CD1c-positive myeloid dendritic cell (primary cell): ENCODE data around the gene ATP2B2.

Source experiments
- DNase-seq: peaks from one replicate; pipeline ENCODE4 v3.0.0-alpha.2; 2016; ENCODE audit errors: extremely low spot score

Gene ATP2B2

GRCh38 chr3:10363935-10364334, 141.5 kb downstream of the ATP2B2 start:
- no peak for DNase-seq

DNA sequence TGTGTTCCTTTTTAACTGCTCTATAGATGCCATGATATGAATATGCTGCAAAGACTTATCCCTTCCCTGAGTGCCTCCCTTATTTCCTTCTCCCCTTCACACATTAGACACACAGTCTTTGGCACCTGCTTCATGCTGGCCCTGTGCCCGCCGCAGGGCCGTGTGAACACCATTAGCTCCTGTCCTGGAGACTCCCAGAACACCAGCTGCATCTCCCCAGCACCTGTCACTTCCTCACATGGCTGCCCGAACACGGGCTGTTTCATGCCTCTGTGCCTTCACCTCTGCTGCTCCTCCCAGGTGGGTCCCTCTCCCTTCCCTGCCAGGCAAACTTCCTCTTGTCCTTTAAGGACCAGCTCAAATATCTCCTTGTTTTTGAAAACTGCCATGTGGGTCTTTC, 144.0 kb downstream of the ATP2B2 start:
- DNase-seq, result no peak

GRCh38 chr3:10360478-10360877, 144.9 kb downstream of the ATP2B2 start:
- DNase-seq, result no peak

GRCh38 chr3:10359761-10360161, 145.6 kb downstream of the ATP2B2 start:
- DNase-seq, result no peak

GRCh38 chr3:10358309-10358980, 146.9 kb downstream of the ATP2B2 start:
- DNase-seq, result no peak

DNA sequence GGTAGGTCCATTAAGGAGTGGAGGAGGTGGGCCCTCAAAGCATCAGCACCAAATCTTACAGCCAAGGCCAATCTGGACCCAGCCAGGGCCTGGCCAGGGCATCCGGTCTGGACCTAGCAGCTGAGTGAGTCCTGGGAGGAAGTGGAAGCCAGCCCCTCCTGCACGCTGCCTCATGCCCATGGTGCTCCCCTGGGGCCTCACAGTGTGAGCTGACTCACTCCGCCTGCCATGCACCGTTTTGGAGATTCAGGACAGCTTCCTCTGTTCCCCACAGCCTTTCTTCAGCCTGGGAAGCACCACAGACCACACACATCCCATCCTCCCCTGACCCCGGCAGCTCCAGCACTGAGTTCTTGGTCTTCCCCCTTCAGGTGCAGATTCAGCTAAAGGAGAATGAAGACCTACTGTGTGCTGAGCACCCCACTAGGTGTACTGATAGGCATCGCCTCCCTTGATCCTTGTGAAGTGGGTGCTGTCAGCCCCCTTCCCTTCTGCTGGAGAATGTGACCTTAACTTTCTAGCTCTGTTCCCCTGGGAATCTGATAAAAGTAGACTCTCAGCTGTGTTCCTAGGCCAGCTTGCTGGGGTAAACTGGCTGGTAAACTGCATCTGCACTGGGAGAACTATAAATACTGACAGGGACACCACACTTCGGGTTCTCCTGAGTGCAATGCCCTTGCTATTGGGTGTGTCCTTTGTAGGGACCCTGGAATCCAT, 147.6 kb downstream of the ATP2B2 start:
- peak; percentile 45 for DNase-seq

GRCh38 chr3:10357095-10357494, 148.3 kb downstream of the ATP2B2 start:
- DNase-seq, result no peak

DNA sequence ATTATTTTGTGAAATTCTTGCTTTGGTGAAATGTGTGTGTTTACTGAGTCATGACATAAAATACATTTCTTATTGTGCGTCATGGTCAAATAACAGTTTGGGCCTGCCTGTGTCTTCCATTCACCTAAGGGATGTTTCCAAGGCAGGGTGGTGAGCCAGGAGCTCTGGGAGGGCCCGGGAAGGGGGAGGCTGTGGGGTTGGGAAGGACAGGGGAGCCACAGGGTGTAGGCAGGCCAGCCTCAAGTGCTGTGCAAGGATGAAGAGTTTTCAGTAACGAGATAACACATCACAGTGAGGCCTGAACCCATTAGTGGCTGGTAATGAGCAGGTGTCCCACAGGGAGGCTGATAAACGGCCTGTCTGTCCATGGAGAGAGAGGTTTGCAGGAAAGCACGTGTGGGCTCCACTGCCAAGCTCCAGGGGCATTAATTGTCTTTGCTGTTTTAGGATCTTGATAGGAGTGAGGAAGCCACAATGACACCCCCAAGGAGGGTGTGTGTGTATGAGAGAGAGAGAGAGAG, 148.9 kb downstream of the ATP2B2 start:
- DNase-seq, result no peak

DNA sequence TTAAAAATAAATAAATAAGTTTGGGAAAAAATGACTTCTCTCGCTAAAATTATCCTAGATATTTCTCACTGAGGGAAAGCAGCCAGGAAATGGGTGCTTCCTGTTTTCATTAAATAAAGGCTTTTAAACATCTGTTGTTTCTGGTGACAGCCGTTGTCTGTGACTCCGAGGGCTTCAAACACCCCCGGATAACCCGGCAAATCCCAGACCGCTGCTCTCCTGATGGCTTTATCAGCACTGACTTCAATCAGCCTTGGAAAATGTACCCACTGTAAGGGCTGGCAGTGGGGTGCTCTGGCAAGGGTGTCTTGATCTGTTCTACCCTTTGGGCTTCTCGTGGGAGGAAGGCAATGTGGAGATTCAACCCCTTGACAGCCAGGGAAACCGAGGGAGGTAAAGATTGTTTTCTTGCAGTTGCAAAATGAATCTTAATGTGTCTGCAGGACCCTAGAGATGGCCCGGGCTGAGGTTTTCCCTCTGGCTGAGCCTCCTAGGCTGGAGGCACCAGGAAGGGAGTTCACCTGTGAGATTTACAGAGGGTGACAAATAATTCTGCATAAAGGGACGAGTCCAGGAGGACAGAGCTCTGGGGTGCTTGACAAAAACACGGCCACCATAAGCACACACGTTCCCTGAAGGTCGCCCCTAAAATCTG, 150.9 kb downstream of the ATP2B2 start:
- peak; percentile 10 for DNase-seq

DNA sequence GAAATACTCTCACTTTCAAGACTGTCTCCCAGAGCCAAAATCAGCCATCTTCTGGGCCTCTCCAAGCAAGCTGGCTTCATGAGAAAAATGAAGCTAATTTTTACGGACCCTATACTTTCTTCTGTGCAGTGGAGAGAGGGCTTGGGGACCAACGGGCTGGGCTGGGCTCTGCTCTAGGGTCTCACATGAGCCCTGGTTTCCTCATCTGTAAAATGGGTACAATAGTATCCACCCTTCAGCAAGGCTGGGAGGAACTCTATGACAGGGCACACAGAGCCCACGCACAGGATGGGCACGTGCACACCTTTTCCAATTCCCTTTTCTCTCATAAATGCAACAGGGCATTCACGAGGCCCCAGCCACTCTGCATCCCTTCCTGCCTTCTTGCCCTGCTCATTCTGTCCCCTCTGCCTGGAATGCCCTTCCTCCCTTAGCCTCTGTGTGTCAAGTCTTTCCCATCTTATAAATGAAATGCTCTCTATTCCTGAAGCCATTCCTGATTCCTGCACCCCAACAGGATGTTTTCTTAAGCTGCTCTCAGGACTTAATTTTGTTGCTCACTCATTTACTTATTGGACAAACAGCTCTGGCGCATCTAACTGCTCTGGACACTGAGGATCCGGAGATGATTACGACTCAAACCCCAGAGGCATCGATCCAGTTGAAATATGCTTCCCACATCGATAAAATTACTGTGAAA, 151.6 kb downstream of the ATP2B2 start:
- DNase-seq, result no peak

- no peak for DNase-seq
Measured at GRCh38 chr3:10353160-10353559, 152.2 kb downstream of the ATP2B2 start.

GRCh38 chr3:10352146-10352911, 153.1 kb downstream of the ATP2B2 start:
- DNase-seq, result no peak

GRCh38 chr3:10351013-10351735, 154.2 kb downstream of the ATP2B2 start:
- no peak for DNase-seq

DNA sequence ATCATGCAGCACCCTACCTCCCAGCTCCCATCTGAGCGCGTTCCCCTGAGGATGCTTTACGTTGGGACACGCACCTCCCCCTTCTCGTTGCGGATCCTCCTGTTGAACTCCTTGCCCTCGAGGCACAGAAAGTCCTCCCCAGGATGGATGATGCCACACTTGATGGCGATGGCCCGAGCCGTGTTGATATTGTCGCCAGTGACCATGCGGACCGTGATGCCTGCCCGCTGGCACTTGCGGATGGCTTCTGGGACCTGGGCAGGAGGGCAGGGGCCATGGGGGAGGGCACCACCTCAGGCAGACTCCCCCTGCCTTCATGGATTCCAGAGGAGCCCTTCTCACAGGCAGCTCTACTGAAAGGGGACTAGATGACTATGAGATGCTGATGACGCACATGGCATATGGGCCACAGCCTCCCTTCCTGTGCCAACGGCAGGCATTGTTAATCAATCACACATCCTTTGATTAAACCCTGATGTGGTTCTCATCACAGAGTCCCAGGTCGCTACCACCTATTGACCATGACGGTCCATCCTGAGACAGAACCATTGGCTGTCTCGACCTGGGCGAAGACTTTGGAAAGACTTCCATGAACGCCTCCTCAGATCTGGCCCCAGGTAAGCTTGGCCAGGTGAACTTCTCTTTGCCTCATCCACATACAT, 154.9 kb downstream of the ATP2B2 start:
- no peak for DNase-seq

DNA sequence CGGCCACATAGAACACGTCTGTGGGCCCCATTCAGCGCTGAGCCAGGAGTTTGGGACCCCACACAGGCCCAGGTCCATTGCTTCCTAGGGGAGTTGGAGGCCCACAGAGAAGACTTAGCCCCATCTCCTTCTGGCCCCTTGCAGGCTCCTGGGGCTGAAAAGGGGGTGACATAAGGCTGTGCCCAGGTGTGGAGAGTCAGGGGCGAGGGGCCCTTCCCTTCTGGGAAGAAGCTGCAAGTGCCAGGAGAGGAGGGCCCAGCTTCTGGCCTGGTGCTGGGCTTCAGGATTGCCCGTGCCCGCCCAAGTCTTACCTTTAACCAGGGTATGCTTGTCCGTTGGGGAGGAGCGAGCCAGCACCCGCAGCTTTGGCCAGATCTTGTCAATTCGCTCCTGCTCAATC, 155.6 kb downstream of the ATP2B2 start:
- DNase-seq, result no peak

GRCh38 chr3:10348404-10348721, 157.0 kb downstream of the ATP2B2 start:
- DNase-seq, result no peak

- DNase-seq, result no peak
Measured at GRCh38 chr3:10347648-10348403, 157.6 kb downstream of the ATP2B2 start.

- no peak for DNase-seq
Measured at GRCh38 chr3:10345911-10346310, 159.5 kb downstream of the ATP2B2 start.

DNA sequence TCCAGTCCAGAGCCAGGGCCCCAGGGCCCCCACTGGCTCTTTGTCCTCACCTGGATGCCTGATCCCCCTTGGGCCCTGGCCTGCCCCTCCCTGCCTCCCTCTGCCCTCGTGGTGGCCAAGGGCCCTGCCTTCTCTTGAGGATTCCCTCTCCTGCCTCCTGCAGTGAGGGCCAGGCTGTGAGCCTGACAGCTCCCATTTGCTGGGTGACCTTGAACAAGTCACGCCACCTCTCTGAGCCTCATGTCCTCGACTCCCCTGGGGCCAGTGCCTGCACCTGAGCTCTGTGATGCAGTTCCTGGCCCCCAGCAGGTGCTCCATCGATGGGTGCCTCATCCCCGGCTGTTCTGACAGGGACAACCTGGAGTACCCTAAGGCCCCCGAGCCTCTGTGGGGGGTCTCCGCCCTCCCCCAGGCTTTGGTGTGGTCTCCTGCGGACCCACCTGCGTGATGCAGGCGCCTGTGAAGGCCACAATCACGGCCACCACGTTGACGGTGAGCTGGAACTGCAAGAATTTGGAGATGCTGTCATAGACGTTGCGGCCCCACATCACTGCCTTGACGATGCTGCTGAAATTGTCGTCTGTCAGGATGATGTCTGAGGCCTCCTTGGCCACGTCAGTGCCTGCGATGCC, 160.3 kb downstream of the ATP2B2 start:
- DNase-seq, result no peak
